Loucy (cell line): ENCODE results near the gene SH3TC2.

Experiments used
- H2AFZ ChIP-seq: fragments of 200-600 bp; sonication (generic); 2 replicates; pipeline ENCODE4 v1.6.0; 2016; ENCODE audit warnings: antibody characterized with exemption, mild to moderate bottlenecking, low read length, moderate library complexity
- H3F3A ChIP-seq: fragments of 200-600 bp; 2 replicates; pipeline ENCODE4 v1.6.0; 2016; ENCODE audit warnings: antibody characterized with exemption, low read depth, mild to moderate bottlenecking
- H3K27me3 ChIP-seq: fragments of 200-600 bp; sonication (generic); 2 replicates; pipeline ENCODE4 v1.6.1; 2014; ENCODE audit warnings: low read length, mild to moderate bottlenecking; ENCODE audit not compliant: insufficient read depth, poor library complexity, severe bottlenecking
- H3K36me3 ChIP-seq: fragments of 200-600 bp; sonication (generic); 2 replicates; pipeline ENCODE4 v1.6.1; 2016; ENCODE audit warnings: low read length; ENCODE audit not compliant: insufficient read depth
- H3K4me1 ChIP-seq: fragments of 200-600 bp; sonication (generic); 2 replicates; pipeline ENCODE4 v1.5.1; 2014; ENCODE audit warnings: low read length, mild to moderate bottlenecking; ENCODE audit not compliant: insufficient read depth, poor library complexity, severe bottlenecking
- H3K4me2 ChIP-seq: fragments of 200-600 bp; sonication (generic); 2 replicates; pipeline ENCODE4 v1.6.0; 2014; ENCODE audit warnings: antibody characterized with exemption, low read length, low read depth, mild to moderate bottlenecking; ENCODE audit not compliant: poor library complexity, severe bottlenecking
- H3K4me3 ChIP-seq: fragments of 200-600 bp; sonication (generic); 2 replicates; pipeline ENCODE4 v1.5.1; 2014; ENCODE audit warnings: low read length, mild to moderate bottlenecking, mixed read lengths; ENCODE audit not compliant: poor library complexity, severe bottlenecking
- H3K79me2 ChIP-seq: fragments of 200-600 bp; sonication (generic); 2 replicates; pipeline ENCODE4 v1.6.1; 2014; ENCODE audit warnings: low read length; ENCODE audit not compliant: insufficient read depth
- H3K9ac ChIP-seq: fragments of 200-600 bp; sonication (generic); 2 replicates; pipeline ENCODE4 v1.6.0; 2014; ENCODE audit warnings: mild to moderate bottlenecking, low read depth, low read length, moderate library complexity; ENCODE audit not compliant: poor library complexity, severe bottlenecking
- H3K9me2 ChIP-seq: fragments of 200-600 bp; sonication (generic); replicated peaks from 2 replicates; pipeline ENCODE4 v1.6.1; 2016; ENCODE audit warnings: low read depth, low read length, mixed read lengths
- H3K9me3 ChIP-seq: fragments of 200-600 bp; sonication (generic); 2 replicates; pipeline ENCODE4 v1.6.1; 2014; ENCODE audit warnings: mild to moderate bottlenecking, antibody characterized with exemption, low read length, low read depth; ENCODE audit not compliant: insufficient read depth
- H4K20me1 ChIP-seq: fragments of 200-600 bp; sonication (generic); 2 replicates; pipeline ENCODE4 v1.6.0; 2014; ENCODE audit warnings: antibody characterized with exemption, low read length, mild to moderate bottlenecking; ENCODE audit not compliant: insufficient read depth, poor library complexity, severe bottlenecking
- CTCF ChIP-seq: fragments of 200-600 bp; sonication (generic); conservative IDR thresholded peaks from 2 replicates; pipeline ENCODE4 v1.5.1; 2014; ENCODE audit warnings: mild to moderate bottlenecking, antibody characterized with exemption, low read length
- EZH2phosphoT487 ChIP-seq: fragments of 200-600 bp; IDR thresholded peaks from 2 replicates; pipeline ENCODE4 v1.6.1; 2018; ENCODE audit warnings: antibody characterized with exemption, mild to moderate bottlenecking, moderate library complexity, borderline replicate concordance

Gene SH3TC2

GRCh38 chr5:148965511-148966265 is 97.2 kb downstream of the SH3TC2 start:
- H2AFZ ChIP-seq = no peak overlapping the region
- H3K9ac ChIP-seq = no peak overlapping the region
- H3K36me3 ChIP-seq = no peaks in the 10 kb centered on the region
- H3K27me3 ChIP-seq = no peaks in the 10 kb centered on the region
- no peaks in the 10 kb centered on the region for H3K9me3 ChIP-seq
- no peak overlapping the region for H3K4me2 ChIP-seq
- no peak for TF ChIP-seq EZH2phosphoT487
- no peak for TF ChIP-seq CTCF
- H3K4me3 ChIP-seq = no peak overlapping the region
- no peaks in the 10 kb centered on the region for H3K9me2 ChIP-seq
- H3K4me1 ChIP-seq = no peaks in the 10 kb centered on the region
- H3K79me2 ChIP-seq = no peaks in the 10 kb centered on the region
- no peaks in the 10 kb centered on the region for H4K20me1 ChIP-seq
- H3F3A ChIP-seq = no peaks in the 10 kb centered on the region

- Histone ChIP-seq H3K27me3 (no peaks in the 10 kb centered on the region), H3K9me2 (no peaks in the 10 kb centered on the region), H4K20me1 (no peaks in the 10 kb centered on the region), H3K4me3 (no peak overlapping the region), H3K36me3 (no peaks in the 10 kb centered on the region), H3K9ac (no peak overlapping the region), H3K79me2 (no peaks in the 10 kb centered on the region), H3K9me3 (no peaks in the 10 kb centered on the region), H2AFZ (peak overlapping the region; percentile 79), H3K4me2 (no peak overlapping the region), H3F3A (no peaks in the 10 kb centered on the region), H3K4me1 (no peaks in the 10 kb centered on the region)
- TF ChIP-seq EZH2phosphoT487 = no peak
- TF ChIP-seq CTCF = no peak
Measured at GRCh38 chr5:148963664-148964063, 99.2 kb downstream of the SH3TC2 start.

GRCh38 chr5:148962761-148963324 is 100.0 kb downstream of the SH3TC2 start:
- Histone ChIP-seq H3K9me3 (no peaks in the 10 kb centered on the region), H3K9me2 (no peaks in the 10 kb centered on the region), H2AFZ (no peak overlapping the region)

More at GRCh38 chr5:148962761-148963324, 100.0 kb downstream of the SH3TC2 start:
- no peak overlapping the region for H3K4me2 ChIP-seq
- TF ChIP-seq EZH2phosphoT487 (no peak), CTCF (no peak)
- H3K4me3 ChIP-seq = no peak overlapping the region
- H3K36me3 ChIP-seq = no peaks in the 10 kb centered on the region
- H3F3A ChIP-seq = no peaks in the 10 kb centered on the region
- H3K27me3 ChIP-seq = no peaks in the 10 kb centered on the region
- H4K20me1 ChIP-seq = no peaks in the 10 kb centered on the region
- no peak overlapping the region for H3K9ac ChIP-seq
- no peaks in the 10 kb centered on the region for H3K79me2 ChIP-seq
- no peaks in the 10 kb centered on the region for H3K4me1 ChIP-seq
